ENCODE measurements around the gene ZFPM1. TPM values are rescaled to one million over a fixed set of nuclear protein-coding genes. Genes with fewer than 3 reads are reported as not detected.
A peak's percentile ranks its signal among the peaks of the same experiment; 100 is the strongest.

Gene ZFPM1
- total RNA-seq, 1 donor from 2014 or later, result 35.0 TPM

DNA sequence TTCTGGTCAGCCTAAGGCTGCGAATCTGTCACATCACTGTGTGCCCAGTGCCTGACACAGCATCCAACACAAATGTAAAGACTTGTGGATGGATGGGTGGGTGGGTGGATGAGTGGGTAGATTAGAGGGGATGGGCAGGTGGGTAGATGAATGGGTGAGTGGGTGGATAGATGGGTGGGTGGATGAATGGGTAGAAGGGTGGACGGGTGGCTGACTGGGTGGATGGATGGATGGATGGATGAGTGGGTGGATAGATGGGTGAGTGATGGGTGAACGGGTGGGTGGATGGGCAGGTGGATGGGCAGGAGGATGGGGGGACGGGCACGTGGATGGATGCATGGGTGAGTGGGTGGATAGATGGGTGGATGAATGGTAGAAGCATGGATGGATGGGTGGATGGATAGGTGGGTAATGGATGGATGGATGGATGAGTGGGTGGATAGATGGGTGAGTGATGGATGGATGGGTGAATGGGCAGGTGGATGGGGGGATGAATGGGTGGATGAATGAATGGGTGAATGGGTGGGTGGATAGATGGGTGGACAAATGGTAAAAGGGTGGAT, 31.1 kb upstream of the ZFPM1 start:
- Mint-ChIP-seq H3K4me3 (no peak overlapping the region), H3K27me3 (no peaks in the 10 kb centered on the region), H3K9me3 (no peaks in the 10 kb centered on the region), H3K27ac (no peak overlapping the region), H3K36me3 (ENCODE audit: low read depth) (no peaks in the 10 kb centered on the region), H3K4me1 (no peaks in the 10 kb centered on the region)
- intact Hi-C loops (cut with micrococcal nuclease), result no loop called here
- TF ChIP-seq, protein P1, sequence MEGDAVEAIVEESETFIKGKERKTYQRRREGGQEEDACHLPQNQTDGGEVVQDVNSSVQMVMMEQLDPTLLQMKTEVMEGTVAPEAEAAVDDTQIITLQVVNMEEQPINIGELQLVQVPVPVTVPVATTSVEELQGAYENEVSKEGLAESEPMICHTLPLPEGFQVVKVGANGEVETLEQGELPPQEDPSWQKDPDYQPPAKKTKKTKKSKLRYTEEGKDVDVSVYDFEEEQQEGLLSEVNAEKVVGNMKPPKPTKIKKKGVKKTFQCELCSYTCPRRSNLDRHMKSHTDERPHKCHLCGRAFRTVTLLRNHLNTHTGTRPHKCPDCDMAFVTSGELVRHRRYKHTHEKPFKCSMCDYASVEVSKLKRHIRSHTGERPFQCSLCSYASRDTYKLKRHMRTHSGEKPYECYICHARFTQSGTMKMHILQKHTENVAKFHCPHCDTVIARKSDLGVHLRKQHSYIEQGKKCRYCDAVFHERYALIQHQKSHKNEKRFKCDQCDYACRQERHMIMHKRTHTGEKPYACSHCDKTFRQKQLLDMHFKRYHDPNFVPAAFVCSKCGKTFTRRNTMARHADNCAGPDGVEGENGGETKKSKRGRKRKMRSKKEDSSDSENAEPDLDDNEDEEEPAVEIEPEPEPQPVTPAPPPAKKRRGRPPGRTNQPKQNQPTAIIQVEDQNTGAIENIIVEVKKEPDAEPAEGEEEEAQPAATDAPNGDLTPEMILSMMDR (IDR thresholded peaks at IDR 0.05), result no peak
- DNase-seq (no peak), ATAC-seq (ENCODE audit: low read depth) (no peak)
- ChIA-PET POLR2A (no interaction called here), CTCF (no interaction called here)

DNA sequence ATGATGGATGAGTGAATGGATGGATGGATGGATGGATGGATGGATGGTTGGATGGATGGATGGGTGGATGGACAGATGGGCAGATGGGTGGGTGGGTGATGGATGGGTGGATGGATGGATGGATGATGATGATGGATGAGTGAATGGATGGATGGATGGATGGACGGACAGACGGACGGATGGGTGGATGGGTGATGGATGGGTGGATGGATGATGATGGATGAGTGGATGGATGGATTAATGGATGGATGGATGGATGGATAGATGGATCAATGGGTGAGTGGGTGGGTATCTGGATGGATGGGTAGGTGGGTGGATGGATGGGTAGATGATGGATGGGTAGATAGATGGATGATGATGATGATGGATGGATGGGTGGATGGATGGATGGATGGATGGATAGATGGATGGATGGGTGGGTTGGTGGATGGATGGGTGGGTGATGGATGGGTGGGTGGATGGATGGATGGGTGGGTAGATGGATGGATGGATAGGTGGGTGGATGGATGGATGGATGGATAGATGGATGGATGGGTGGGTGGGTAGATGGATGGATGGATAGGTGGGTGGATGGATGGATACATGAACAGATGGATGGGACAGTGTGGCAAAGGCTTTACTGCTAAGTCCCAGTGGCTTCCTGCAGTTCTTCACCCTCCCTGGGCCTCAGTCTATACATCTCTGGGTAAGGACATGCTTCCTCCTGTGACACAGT, 30.2 kb upstream of the ZFPM1 start:
- Mint-ChIP-seq H3K36me3 (ENCODE audit: low read depth) (no peaks in the 10 kb centered on the region), H3K9me3 (no peaks in the 10 kb centered on the region), H3K27ac (no peak overlapping the region), H3K4me1 (no peaks in the 10 kb centered on the region), H3K4me3 (no peak overlapping the region), H3K27me3 (no peaks in the 10 kb centered on the region)
- ATAC-seq (ENCODE audit: low read depth) (peak; percentile 28), DNase-seq (no peak)
- ChIA-PET POLR2A (no interaction called here), CTCF (no interaction called here)
- intact Hi-C loops (cut with micrococcal nuclease), result no loop called here
- TF ChIP-seq, protein P1 (IDR thresholded peaks at IDR 0.05), result no peak

DNA sequence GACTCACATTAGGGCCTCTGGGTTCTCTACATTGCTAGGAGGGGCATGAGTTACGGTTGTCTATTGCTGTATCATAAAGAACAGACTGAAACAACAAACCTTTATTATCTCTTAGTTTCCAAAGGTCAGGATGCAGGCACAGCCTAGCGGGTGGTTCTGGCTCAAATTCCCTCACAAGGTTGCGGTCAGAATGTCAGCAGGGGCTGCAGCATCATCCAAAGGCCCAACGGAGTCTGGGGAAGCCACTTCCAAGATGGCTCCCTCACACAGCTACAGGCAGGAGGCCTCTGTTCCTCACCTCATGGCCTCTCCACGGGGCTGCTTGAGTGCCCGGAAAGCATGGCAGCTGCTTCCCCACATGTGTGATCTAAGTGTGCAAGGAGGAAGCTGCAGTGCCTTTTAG, 29.6 kb upstream of the ZFPM1 start:
- TF ChIP-seq, protein P1 (IDR thresholded peaks at IDR 0.05), result no peak
- Mint-ChIP-seq H3K4me1 (peaks cover 2% of the 10 kb centered on the region), H3K27ac (no peak overlapping the region), H3K27me3 (no peaks in the 10 kb centered on the region), H3K9me3 (no peaks in the 10 kb centered on the region), H3K4me3 (no peak overlapping the region), H3K36me3 (ENCODE audit: low read depth) (no peaks in the 10 kb centered on the region)
- ATAC-seq (ENCODE audit: low read depth) (no peak), DNase-seq (no peak)
- ChIA-PET CTCF (no interaction called here), POLR2A (no interaction called here)
- intact Hi-C loops (cut with micrococcal nuclease), result no loop called here

DNA sequence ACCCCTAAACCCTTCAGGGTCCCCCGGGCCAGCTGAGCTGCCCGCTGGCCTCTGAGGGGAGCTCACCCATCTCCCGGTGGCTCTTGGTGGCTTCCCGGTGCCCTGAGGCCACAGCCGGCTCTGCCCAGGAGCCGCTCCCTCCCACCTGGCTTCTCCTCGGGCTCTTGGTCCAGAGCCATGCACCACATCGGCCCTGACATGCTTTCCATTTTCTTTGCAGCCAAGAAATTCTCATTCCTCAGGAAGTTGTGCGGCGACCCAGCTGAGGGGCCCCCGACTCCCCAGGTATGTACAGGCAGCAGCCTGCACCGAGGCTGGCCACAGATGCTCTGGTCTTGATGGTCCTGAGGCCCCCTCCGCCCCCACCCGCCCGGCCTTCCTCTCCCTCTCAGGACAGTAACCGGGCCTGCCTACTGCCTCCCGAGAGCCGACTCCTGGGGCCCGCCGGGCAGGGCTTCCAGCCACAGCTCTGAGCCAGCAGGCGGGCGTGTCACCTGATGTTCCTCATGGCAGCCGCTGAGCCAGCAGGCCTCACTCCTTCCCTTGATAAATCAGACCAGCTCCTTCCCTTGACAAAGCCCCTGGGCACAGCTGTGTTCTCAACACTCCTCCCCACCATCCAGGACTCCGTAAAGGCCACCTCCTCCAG, 28.4 kb upstream of the ZFPM1 start:
- Mint-ChIP-seq H3K27ac (peak overlapping the region; percentile 12), H3K36me3 (ENCODE audit: low read depth) (no peaks in the 10 kb centered on the region)

DNA sequence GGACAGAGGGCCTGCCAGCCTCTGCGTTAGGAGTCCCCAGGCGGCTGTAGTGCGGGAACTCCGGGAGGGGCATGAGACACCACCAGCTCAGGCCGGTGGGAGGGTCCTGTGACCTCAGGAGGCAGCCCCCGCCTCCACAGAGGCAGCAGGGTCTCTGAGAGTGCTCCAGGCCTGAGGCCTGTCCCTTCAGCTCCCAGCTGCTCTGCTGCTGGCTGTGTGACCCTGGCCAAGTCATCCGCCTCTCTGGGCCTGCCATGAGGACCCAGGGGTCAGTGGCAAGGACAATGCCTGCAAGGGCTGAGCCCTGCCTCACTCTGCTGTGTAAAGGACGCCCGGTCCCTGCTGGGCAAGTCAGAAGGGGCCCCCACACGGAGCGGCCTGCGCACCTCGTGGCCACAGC, 27.1 kb upstream of the ZFPM1 start:
- ChIA-PET CTCF (interaction anchor here (0.7 kb wide), 1 partner anchor 13 kb away, joined by 4 read pairs; no protein-coding TSS in a partner anchor), POLR2A (no interaction called here)
- no peak overlapping the region for H3K27ac Mint-ChIP-seq
- no peaks in the 10 kb centered on the region for H3K27me3 Mint-ChIP-seq
- TF ChIP-seq, protein P1 (IDR thresholded peaks at IDR 0.05), result no peak
- peaks cover 5% of the 10 kb centered on the region for H3K4me1 Mint-ChIP-seq
- no peak overlapping the region for H3K4me3 Mint-ChIP-seq
- no peak for ATAC-seq (ENCODE audit: low read depth)
- H3K36me3 Mint-ChIP-seq (ENCODE audit: low read depth), result no peaks in the 10 kb centered on the region
- H3K9me3 Mint-ChIP-seq, result no peaks in the 10 kb centered on the region
- intact Hi-C loops (cut with micrococcal nuclease), result no loop called here
- DNase-seq, result no peak

More for the DNA sequence above, 28.4 kb upstream of the ZFPM1 start:
- ATAC-seq (ENCODE audit: low read depth), result no peak
- ChIA-PET POLR2A (interaction anchor here (0.6 to 0.7 kb wide), 2 partner anchors 28 to 415 kb away, joined by 6 to 9 read pairs; partner anchors contain the start of gene ZFPM1), CTCF (no interaction called here)
- TF ChIP-seq, protein P1 (IDR thresholded peaks at IDR 0.05), result no peak
- Mint-ChIP-seq H3K9me3 (no peaks in the 10 kb centered on the region), H3K4me1 (peaks cover 3% of the 10 kb centered on the region), H3K4me3 (no peak overlapping the region), H3K27me3 (no peaks in the 10 kb centered on the region)
- intact Hi-C loops (cut with micrococcal nuclease), result no loop called here
- no peak for DNase-seq
